ENCODE results near the gene KLHL13.

The KLHL13 gene

GRCh38 chrX:117851025-117851424 is 265.6 kb downstream of the KLHL13 start:
- no peaks in the 10 kb centered on the region for H4K20me1 ChIP-seq (ENCODE audit: low read depth, low read length)
- H3K36me3 ChIP-seq (ENCODE audit: low read length), result no peaks in the 10 kb centered on the region
- TF ChIP-seq CTCF (IDR thresholded peaks at IDR 0.05; ENCODE audit: insufficient read depth, low read length, poor library complexity, severe bottlenecking) (no peak), EZH2phosphoT487 (conservative IDR thresholded peaks at IDR 0.05; ENCODE audit: low read length) (no peak)
- H3K27me3 ChIP-seq (ENCODE audit: low read length), result no peaks in the 10 kb centered on the region
- H3K27ac ChIP-seq (ENCODE audit: low read depth, low read length), result no peak overlapping the region
- H3K9me3 ChIP-seq (ENCODE audit: insufficient read depth, low read length), result no peaks in the 10 kb centered on the region
- no peak overlapping the region for H3K9ac ChIP-seq (ENCODE audit: low read length)
- no peak overlapping the region for H3K4me3 ChIP-seq (ENCODE audit: insufficient read depth, low read length, poor library complexity, severe bottlenecking)
- H3K79me2 ChIP-seq (ENCODE audit: insufficient read depth, low read length), result no peaks in the 10 kb centered on the region
- H3K9me2 ChIP-seq (replicated peaks; ENCODE audit: insufficient read depth, low read length), result no peaks in the 10 kb centered on the region
- H2AFZ ChIP-seq (ENCODE audit: low read depth, low read length, severe bottlenecking), result no peak overlapping the region
- H3K4me2 ChIP-seq (ENCODE audit: low read depth, low read length, poor library complexity, severe bottlenecking), result no peak overlapping the region
- H3F3A ChIP-seq (ENCODE audit: insufficient read depth), result no peaks in the 10 kb centered on the region

Data from SU-DHL-6 (cell line).